ENCODE results near the gene PARP15.

Gene PARP15

DNA sequence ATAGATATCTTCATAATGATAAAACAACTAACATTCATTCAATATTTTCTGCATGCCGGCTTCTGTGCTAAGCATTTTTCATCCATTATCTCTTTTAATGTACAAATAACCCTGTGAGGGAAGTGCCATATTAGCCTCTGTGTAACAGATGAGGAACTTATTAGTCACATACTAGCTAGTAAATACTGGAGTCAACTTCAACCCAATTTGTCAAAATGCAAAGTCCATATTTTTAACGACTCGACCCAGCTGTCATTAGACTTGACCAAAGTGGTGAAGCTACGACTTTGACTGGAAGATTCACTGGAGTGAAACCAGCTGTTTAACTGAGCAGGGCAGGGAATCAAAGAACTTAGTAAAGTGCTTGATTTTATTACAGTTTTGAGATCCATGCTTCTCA is 41.6 kb downstream of the PARP15 start:
- H3K27me3 ChIP-seq (ENCODE audit: low read depth, low read length): no peaks in the 10 kb centered on the region

DNA sequence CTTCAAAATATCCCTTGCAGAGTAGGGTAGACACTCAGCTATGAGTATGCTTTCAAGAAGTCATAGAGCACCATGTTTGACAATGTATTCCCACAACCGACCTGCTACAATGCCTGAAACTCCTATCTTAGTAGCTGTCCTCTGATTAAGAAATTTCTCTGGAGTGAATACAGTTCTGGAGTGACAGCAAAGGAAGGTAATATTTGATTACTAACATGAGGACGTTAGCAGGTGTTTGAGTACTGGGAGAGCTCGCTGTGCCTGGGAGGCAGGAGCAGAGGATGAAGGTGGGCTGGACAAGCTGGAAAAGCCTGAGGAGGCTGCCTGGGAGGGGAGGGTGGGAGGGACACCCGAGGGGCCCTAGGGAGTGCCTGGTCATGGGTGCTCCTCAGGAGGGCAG is 42.9 kb downstream of the PARP15 start:
- H3K27ac ChIP-seq (ENCODE audit: low read length): no peak overlapping the region
- no peaks in the 10 kb centered on the region for H3K27me3 ChIP-seq (ENCODE audit: low read depth, low read length)
- H3K4me3 ChIP-seq (ENCODE audit: low read depth in 1 of 2, low read length in 2 of 2): no peak overlapping the region
- no peaks in the 10 kb centered on the region for H3K9me3 ChIP-seq (ENCODE audit: control insufficient read depth in 1 of 2, low read length in 2 of 2)
- no peaks in the 10 kb centered on the region for H3K4me1 ChIP-seq (ENCODE audit: control insufficient read depth in 1 of 2, insufficient read depth in 2 of 2, low read length in 2 of 2)
- H3K36me3 ChIP-seq (ENCODE audit: control insufficient read depth in 1 of 2, insufficient read depth in 2 of 2, low read length in 2 of 2): no peaks in the 10 kb centered on the region

More for the DNA sequence above, 41.6 kb downstream of the PARP15 start:
- H3K9me3 ChIP-seq (ENCODE audit: control insufficient read depth in 1 of 2, low read length in 2 of 2): no peaks in the 10 kb centered on the region
- H3K4me3 ChIP-seq (ENCODE audit: low read depth in 1 of 2, low read length in 2 of 2): no peak overlapping the region
- H3K4me1 ChIP-seq (ENCODE audit: control insufficient read depth in 1 of 2, insufficient read depth in 2 of 2, low read length in 2 of 2): no peaks in the 10 kb centered on the region
- H3K27ac ChIP-seq (ENCODE audit: low read length): no peak overlapping the region
- no peaks in the 10 kb centered on the region for H3K36me3 ChIP-seq (ENCODE audit: control insufficient read depth in 1 of 2, insufficient read depth in 2 of 2, low read length in 2 of 2)

- Histone ChIP-seq H3K27ac (ENCODE audit: low read length) (no peak overlapping the region), H3K4me3 (ENCODE audit: low read depth in 1 of 2, low read length in 2 of 2) (no peak overlapping the region), H3K4me1 (ENCODE audit: control insufficient read depth in 1 of 2, insufficient read depth in 2 of 2, low read length in 2 of 2) (no peaks in the 10 kb centered on the region), H3K27me3 (ENCODE audit: low read depth, low read length) (no peaks in the 10 kb centered on the region), H3K9me3 (ENCODE audit: control insufficient read depth in 1 of 2, low read length in 2 of 2) (no peaks in the 10 kb centered on the region), H3K36me3 (ENCODE audit: control insufficient read depth in 1 of 2, insufficient read depth in 2 of 2, low read length in 2 of 2) (no peaks in the 10 kb centered on the region)
Observed at GRCh38 chr3:122621112-122621511, 43.7 kb downstream of the PARP15 start.

DNA sequence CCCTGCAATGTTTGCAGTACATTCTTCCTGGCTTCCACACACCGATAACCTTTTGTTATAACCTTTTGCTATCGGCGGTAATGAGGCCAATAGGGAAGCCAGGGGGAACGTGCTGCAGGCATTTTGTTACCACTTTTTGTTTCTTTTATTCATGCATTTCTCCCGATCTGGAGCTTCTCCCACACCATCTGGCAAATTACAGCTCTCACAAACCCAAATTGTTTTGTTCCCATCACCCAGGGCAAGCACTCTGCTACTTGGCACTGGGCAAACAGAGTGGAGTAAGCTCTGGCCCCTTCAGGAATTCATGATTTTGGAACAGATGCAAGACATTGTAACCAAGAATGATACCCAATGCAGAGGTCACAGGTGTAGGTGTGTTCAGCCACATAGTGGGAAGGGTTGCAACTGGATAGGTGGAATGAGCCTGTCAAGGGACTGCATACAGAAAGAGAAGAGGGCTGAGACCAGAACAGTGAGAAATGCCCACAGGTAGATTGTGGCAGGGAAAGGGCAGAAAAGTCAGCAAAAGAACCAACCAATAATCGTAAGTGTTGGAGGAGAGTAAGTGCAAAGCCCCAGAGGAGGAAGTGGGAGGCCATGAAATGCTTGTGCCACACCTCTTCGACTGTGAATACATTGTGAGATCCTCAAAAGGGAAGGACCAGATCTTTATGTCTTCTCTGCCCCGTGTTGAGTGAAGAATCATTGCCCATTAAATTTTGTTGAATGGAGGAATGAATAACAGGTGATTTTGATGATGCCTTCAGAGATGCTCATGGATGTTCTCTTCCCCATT is 45.8 kb downstream of the PARP15 start:
- H3K36me3 ChIP-seq (ENCODE audit: control insufficient read depth in 1 of 2, insufficient read depth in 2 of 2, low read length in 2 of 2): no peaks in the 10 kb centered on the region
- H3K4me3 ChIP-seq (ENCODE audit: low read depth in 1 of 2, low read length in 2 of 2): no peak overlapping the region
- H3K4me1 ChIP-seq (ENCODE audit: control insufficient read depth in 1 of 2, insufficient read depth in 2 of 2, low read length in 2 of 2): no peaks in the 10 kb centered on the region
- H3K9me3 ChIP-seq (ENCODE audit: control insufficient read depth in 1 of 2, low read length in 2 of 2): no peaks in the 10 kb centered on the region
- no peaks in the 10 kb centered on the region for H3K27me3 ChIP-seq (ENCODE audit: low read depth, low read length)
- no peak overlapping the region for H3K27ac ChIP-seq (ENCODE audit: low read length)

DNA sequence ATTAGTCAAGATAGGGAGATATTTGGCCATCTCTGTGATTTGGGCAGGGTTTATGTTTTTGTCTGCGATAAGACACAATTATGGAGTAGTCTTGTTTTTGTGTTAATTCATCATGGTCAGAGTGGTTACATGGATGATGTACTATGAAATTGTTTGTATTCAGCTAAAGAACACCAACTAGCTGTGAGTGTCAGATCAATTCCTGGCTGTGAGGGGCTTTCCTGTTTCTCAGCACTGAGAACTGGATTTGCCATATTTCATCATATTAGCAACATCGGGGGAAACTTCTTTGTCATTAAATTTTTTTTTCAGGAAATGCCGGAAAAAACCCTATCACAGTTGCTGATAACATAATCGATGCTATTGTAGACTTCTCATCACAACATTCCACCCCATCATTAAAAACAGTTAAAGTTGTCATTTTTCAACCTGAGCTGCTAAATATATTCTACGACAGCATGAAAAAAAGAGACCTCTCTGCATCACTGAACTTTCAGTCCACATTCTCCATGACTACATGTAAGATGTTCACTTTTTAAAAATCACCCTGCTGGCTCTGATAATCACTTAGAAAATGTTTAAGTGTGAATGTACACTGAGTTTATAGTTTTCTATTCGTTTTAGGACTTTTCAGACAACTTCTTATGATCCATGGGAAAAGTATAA is 49.2 kb downstream of the PARP15 start:
- Histone ChIP-seq H3K27me3 (ENCODE audit: low read depth, low read length) (no peaks in the 10 kb centered on the region), H3K4me1 (ENCODE audit: control insufficient read depth in 1 of 2, insufficient read depth in 2 of 2, low read length in 2 of 2) (no peaks in the 10 kb centered on the region), H3K36me3 (ENCODE audit: control insufficient read depth in 1 of 2, insufficient read depth in 2 of 2, low read length in 2 of 2) (no peaks in the 10 kb centered on the region), H3K4me3 (ENCODE audit: low read depth in 1 of 2, low read length in 2 of 2) (no peak overlapping the region), H3K27ac (ENCODE audit: low read length) (no peak overlapping the region), H3K9me3 (ENCODE audit: control insufficient read depth in 1 of 2, low read length in 2 of 2) (no peaks in the 10 kb centered on the region)

DNA sequence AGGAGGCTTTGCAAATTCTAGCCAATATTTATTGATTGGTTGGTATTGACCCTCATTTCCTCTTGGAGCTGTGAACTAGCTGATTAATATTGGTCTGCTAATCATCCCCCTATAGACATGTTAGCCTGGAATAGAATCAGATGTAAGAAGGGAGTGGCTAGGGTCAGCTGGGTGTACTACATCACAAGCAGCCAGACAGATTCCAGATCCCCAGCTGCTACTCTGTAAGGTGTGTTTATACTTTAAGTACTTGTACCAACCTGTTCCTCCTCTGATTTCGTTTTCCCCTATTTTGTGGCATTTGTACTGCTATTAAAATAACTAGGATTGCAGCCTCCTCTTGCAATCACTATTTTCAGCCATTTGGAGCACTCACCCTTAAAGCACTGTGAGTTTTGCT is 49.9 kb downstream of the PARP15 start:
- H3K36me3 ChIP-seq (ENCODE audit: control insufficient read depth in 1 of 2, insufficient read depth in 2 of 2, low read length in 2 of 2): no peaks in the 10 kb centered on the region
- H3K4me1 ChIP-seq (ENCODE audit: control insufficient read depth in 1 of 2, insufficient read depth in 2 of 2, low read length in 2 of 2): no peaks in the 10 kb centered on the region
- H3K27me3 ChIP-seq (ENCODE audit: low read depth, low read length): no peaks in the 10 kb centered on the region
- H3K9me3 ChIP-seq (ENCODE audit: control insufficient read depth in 1 of 2, low read length in 2 of 2): no peaks in the 10 kb centered on the region
- H3K27ac ChIP-seq (ENCODE audit: low read length): no peak overlapping the region
- no peak overlapping the region for H3K4me3 ChIP-seq (ENCODE audit: low read depth in 1 of 2, low read length in 2 of 2)

DNA sequence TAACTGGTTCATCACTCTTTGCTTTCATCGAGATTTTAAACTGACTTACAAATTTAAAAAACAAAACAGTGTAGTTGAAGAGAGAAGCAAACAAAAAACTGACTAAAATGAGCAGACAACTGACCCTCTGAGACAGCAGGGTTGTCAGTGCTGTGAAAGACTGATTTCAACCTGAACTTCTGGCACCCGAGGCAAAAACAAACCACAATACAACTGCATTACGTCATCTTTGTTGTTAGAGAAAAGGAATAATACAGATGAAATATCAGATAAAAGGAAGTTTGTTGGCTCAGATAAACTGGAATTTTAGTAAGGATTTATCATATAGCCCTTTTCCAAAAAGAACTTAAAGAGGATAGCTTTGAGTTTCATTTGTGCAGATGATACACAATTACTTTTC is 51.1 kb downstream of the PARP15 start:
- no peaks in the 10 kb centered on the region for H3K27me3 ChIP-seq (ENCODE audit: low read depth, low read length)
- no peak overlapping the region for H3K27ac ChIP-seq (ENCODE audit: low read length)
- H3K36me3 ChIP-seq (ENCODE audit: control insufficient read depth in 1 of 2, insufficient read depth in 2 of 2, low read length in 2 of 2): no peaks in the 10 kb centered on the region
- no peaks in the 10 kb centered on the region for H3K4me1 ChIP-seq (ENCODE audit: control insufficient read depth in 1 of 2, insufficient read depth in 2 of 2, low read length in 2 of 2)
- H3K9me3 ChIP-seq (ENCODE audit: control insufficient read depth in 1 of 2, low read length in 2 of 2): no peaks in the 10 kb centered on the region
- H3K4me3 ChIP-seq (ENCODE audit: low read depth in 1 of 2, low read length in 2 of 2): no peak overlapping the region

DNA sequence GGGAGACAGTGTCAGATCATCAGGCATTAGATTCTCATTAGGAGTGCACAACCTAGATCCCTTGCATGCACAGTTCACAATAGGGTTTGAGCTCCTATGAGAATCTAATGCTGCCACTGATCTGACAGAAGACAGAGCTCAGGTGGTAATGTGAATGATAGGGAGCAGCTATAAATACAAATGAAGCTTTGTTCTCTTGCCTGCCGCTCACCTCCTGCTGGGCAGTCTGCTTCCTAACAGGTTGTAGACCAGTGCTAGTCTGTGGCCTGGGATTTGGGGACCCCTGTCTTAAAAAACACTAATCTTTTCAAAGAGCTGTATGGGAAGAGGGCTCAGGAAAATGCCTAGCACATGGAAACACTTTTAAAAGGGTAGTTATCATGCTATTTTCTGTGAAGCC is 52.3 kb downstream of the PARP15 start:
- H3K27me3 ChIP-seq (ENCODE audit: low read depth, low read length): no peaks in the 10 kb centered on the region

DNA sequence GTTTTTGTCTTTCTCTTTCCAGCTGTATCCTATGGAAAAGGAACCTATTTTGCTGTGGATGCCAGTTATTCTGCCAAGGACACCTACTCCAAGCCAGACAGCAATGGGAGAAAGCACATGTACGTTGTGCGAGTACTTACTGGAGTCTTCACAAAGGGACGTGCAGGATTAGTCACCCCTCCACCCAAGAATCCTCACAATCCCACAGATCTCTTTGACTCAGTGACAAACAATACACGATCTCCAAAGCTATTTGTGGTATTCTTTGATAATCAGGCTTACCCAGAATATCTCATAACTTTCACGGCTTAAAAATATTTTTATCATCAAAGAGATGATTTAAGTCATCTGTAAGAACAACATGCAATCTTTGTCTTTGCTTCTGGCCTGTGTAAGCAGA is 58.3 kb downstream of the PARP15 start:
- no peaks in the 10 kb centered on the region for H3K9me3 ChIP-seq (ENCODE audit: control insufficient read depth in 1 of 2, low read length in 2 of 2)
- no peak overlapping the region for H3K4me3 ChIP-seq (ENCODE audit: low read depth in 1 of 2, low read length in 2 of 2)
- no peaks in the 10 kb centered on the region for H3K27me3 ChIP-seq (ENCODE audit: low read depth, low read length)
- no peaks in the 10 kb centered on the region for H3K36me3 ChIP-seq (ENCODE audit: control insufficient read depth in 1 of 2, insufficient read depth in 2 of 2, low read length in 2 of 2)
- H3K27ac ChIP-seq (ENCODE audit: low read length): no peak overlapping the region
- no peaks in the 10 kb centered on the region for H3K4me1 ChIP-seq (ENCODE audit: control insufficient read depth in 1 of 2, insufficient read depth in 2 of 2, low read length in 2 of 2)

More for the DNA sequence above, 52.3 kb downstream of the PARP15 start:
- Histone ChIP-seq H3K36me3 (ENCODE audit: control insufficient read depth in 1 of 2, insufficient read depth in 2 of 2, low read length in 2 of 2) (no peaks in the 10 kb centered on the region), H3K4me3 (ENCODE audit: low read depth in 1 of 2, low read length in 2 of 2) (no peak overlapping the region), H3K9me3 (ENCODE audit: control insufficient read depth in 1 of 2, low read length in 2 of 2) (no peaks in the 10 kb centered on the region), H3K27ac (ENCODE audit: low read length) (no peak overlapping the region), H3K4me1 (ENCODE audit: control insufficient read depth in 1 of 2, insufficient read depth in 2 of 2, low read length in 2 of 2) (no peaks in the 10 kb centered on the region)

GRCh38 chr3:122636697-122637096 is 59.2 kb downstream of the PARP15 start:
- Histone ChIP-seq H3K36me3 (ENCODE audit: control insufficient read depth in 1 of 2, insufficient read depth in 2 of 2, low read length in 2 of 2) (no peaks in the 10 kb centered on the region), H3K4me3 (ENCODE audit: low read depth in 1 of 2, low read length in 2 of 2) (no peak overlapping the region), H3K27me3 (ENCODE audit: low read depth, low read length) (no peaks in the 10 kb centered on the region), H3K4me1 (ENCODE audit: control insufficient read depth in 1 of 2, insufficient read depth in 2 of 2, low read length in 2 of 2) (no peaks in the 10 kb centered on the region), H3K27ac (ENCODE audit: low read length) (no peak overlapping the region), H3K9me3 (ENCODE audit: control insufficient read depth in 1 of 2, low read length in 2 of 2) (no peaks in the 10 kb centered on the region)

GRCh38 chr3:122640437-122640999 is 63.1 kb downstream of the PARP15 start:
- H3K36me3 ChIP-seq (ENCODE audit: control insufficient read depth in 1 of 2, insufficient read depth in 2 of 2, low read length in 2 of 2): no peaks in the 10 kb centered on the region
- no peaks in the 10 kb centered on the region for H3K27me3 ChIP-seq (ENCODE audit: low read depth, low read length)
- no peak overlapping the region for H3K4me3 ChIP-seq (ENCODE audit: low read depth in 1 of 2, low read length in 2 of 2)
- no peak overlapping the region for H3K27ac ChIP-seq (ENCODE audit: low read length)
- no peaks in the 10 kb centered on the region for H3K4me1 ChIP-seq (ENCODE audit: control insufficient read depth in 1 of 2, insufficient read depth in 2 of 2, low read length in 2 of 2)
- H3K9me3 ChIP-seq (ENCODE audit: control insufficient read depth in 1 of 2, low read length in 2 of 2): no peaks in the 10 kb centered on the region
